HL-60 (cell line): Measurements from ENCODE around the gene IL22RA2.

Source experiments
- CTCF ChIP-seq: IDR thresholded peaks from one replicate; pipeline ENCODE4 v1.5.1; 2011; ENCODE audit warnings: low read length, control low read depth, inconsistent platforms; ENCODE audit not compliant: insufficient read depth
- GABPA ChIP-seq: IDR thresholded peaks from 2 replicates; pipeline ENCODE4 v1.6.1; 2012; ENCODE audit warnings: low read depth
- REST ChIP-seq: IDR thresholded peaks from 2 replicates; pipeline ENCODE4 v1.6.1; 2012; ENCODE audit warnings: low read depth; ENCODE audit not compliant: insufficient replicate concordance

GRCh38 chr6:137172734-137173431 lies 561 bp downstream of the IL22RA2 start:
- no peak for TF ChIP-seq CTCF
- TF ChIP-seq REST = no peak
- TF ChIP-seq GABPA = no peak
